CD4-positive, alpha-beta T cell (primary cell): ENCODE measurements around the gene ITGA7. TPM values are rescaled to one million over a fixed set of nuclear protein-coding genes. Genes with fewer than 3 reads are reported as not detected.

ENCODE experiments used
- ATAC-seq: fragments of 200-7000 bp; cut with Tn5 transposase; one replicate; pipeline ENCODE4 v1.10.0; 2022; ENCODE audit warnings: mild to moderate bottlenecking; ENCODE audit not compliant: poor library complexity
- CTCF ChIA-PET: fragments of 350-600 bp; sonication (Branson Sonifier 250); formaldehyde crosslinking; loops from one replicate; lab custom pipeline; 2021; ENCODE audit warnings: antibody characterized with exemption, inconsistent platforms; lab: Charles Lee
- POLR2A ChIA-PET: fragments of 350-600 bp; sonication (Branson Sonifier 250); formaldehyde crosslinking; loops from one replicate; lab custom pipeline; 2021; ENCODE audit warnings: antibody characterized with exemption, inconsistent platforms; lab: Charles Lee
- DNase-seq, 14 experiments: peaks; one replicate each; pipeline ENCODE4 v3.0.0-alpha.2; 2013 to 2020; ENCODE audit warnings: mixed read lengths in 2 of 14
- H3K27ac ChIP-seq, 2 donors: one replicate each; pipeline versions ENCODE4 v1.5.1 to v1.7.0; 2013; ENCODE audit warnings: low read length in 2 of 2, low read depth in 1 of 2, mild to moderate bottlenecking in 1 of 2
- H3K27me3 ChIP-seq, 2 experiments: 1 replicate in 1 of 2; 2 replicates in 1 of 2; pipeline versions ENCODE4 v1.6.1 to v1.7.0; 2013; ENCODE audit warnings: low read length in 2 of 2, control low read depth in 1 of 2, mild to moderate bottlenecking in 1 of 2, moderate library complexity in 1 of 2; ENCODE audit not compliant: insufficient read depth in 2 of 2, control insufficient read depth in 1 of 2
- H3K36me3 ChIP-seq: one replicate; pipeline ENCODE4 v1.6.1; 2013; ENCODE audit warnings: low read length, control low read depth; ENCODE audit not compliant: insufficient read depth
- H3K4me1 ChIP-seq: one replicate; pipeline ENCODE4 v1.6.1; 2013; ENCODE audit warnings: low read length, control low read depth; ENCODE audit not compliant: insufficient read depth
- H3K4me3 ChIP-seq: one replicate; pipeline ENCODE4 v1.5.1; 2013; ENCODE audit warnings: mild to moderate bottlenecking, low read length, moderate library complexity
- H3K9me3 ChIP-seq, 2 experiments: 1 replicate in 1 of 2; 2 replicates in 1 of 2; pipeline versions ENCODE4 v1.6.1 to v1.7.0; 2013; ENCODE audit warnings: low read length in 2 of 2, mild to moderate bottlenecking in 2 of 2, control low read depth in 1 of 2, moderate library complexity in 1 of 2; ENCODE audit not compliant: control insufficient read depth in 1 of 2, insufficient read depth in 1 of 2
- H3K27ac Mint-ChIP-seq: one replicate; pipeline ENCODE4 v1.8.0; 2020; ENCODE audit warnings: mixed read lengths
- H3K27me3 Mint-ChIP-seq: one replicate; pipeline ENCODE4 v1.8.0; 2021; ENCODE audit warnings: mixed read lengths
- H3K36me3 Mint-ChIP-seq: one replicate; pipeline ENCODE4 v1.8.0; 2021; ENCODE audit warnings: low read depth, mixed read lengths
- H3K4me1 Mint-ChIP-seq: one replicate; pipeline ENCODE4 v1.8.0; 2021; ENCODE audit warnings: low read depth, mixed read lengths
- H3K4me3 Mint-ChIP-seq: one replicate; pipeline ENCODE4 v1.8.0; 2020; ENCODE audit warnings: mild to moderate bottlenecking, mixed read lengths
- H3K9me3 Mint-ChIP-seq: one replicate; pipeline ENCODE4 v1.8.0; 2020; ENCODE audit warnings: mixed read lengths
- CTCF ChIP-seq: fragments of 200-600 bp; IDR thresholded peaks from one replicate; pipeline ENCODE4 v1.8.0; 2022; ENCODE audit warnings: antibody characterized with exemption, mild to moderate bottlenecking
- intact Hi-C, 2 experiments: fragments of 100-400 bp; cut with DNase I in 1 of 2; cut with micrococcal nuclease in 1 of 2; formaldehyde crosslinking; loops; one replicate each; pipeline versions ENCODE4 v1.15.1 to v1.9.0; 2023 to 2025; cut with DNase I, micrococcal nuclease
- total RNA-seq, 174 experiments: library from RNA in 2 of 174; stranded (reverse) in 2 of 174; gene quantifications; one replicate each; pipeline ENCODE4 v1.2.3 and lab custom pipeline; 2021 to 2026

ITGA7 gene
- total RNA-seq, 2 experiments from 2014 or later = 1.2 to 1.6 TPM

DNA sequence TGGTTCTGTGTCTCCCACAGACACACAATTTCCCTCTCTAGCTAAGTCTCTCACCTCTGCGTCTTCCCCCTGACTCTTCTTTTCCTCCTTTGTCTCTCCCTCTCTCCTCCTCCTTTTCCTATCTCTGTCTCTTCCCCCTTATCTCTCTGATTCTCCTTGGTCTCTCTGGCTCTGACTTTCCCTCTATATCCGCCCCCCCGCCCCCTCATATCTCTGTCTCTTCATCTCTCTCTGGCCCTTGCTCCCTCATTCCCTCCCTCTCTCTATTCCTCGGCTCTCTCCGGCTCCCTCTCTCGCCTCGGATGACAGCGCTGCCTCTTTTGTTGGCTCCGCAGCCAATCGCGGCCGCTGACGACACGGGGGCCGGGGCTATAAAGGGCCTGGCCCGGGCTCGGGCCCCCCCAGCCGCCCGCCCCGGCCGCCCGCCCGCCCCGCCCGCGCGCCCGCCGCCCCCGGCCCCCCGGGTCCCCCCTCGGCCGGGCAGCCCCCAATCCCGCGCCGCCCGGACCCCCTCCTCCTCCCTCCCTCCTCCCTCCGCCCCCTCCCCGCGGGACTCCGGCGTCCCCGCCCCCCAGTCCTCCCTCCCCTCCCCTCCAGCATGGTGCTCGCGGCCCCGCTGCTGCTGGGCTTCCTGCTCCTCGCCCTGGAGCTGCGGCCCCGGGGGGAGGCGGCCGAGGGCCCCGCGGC is 35.2 kb upstream of the ITGA7 start, which contains the start of gene GDF11:
GDF11 (plus strand) TSS at position 404 of the 687 bp plus-strand sequence; CDS start at position 599, 195 bp downstream.
- intact Hi-C loops = loop anchor here in 1 of 2 experiments (2.0 to 10.0 kb wide), 7 partner anchors 54 to 722 kb away; partner anchors contain the start of genes ESYT1, ORMDL2, RPS26 and SARNP
- ATAC-seq (peak; percentile 65), DNase-seq (peak; percentile 44 to 87 (median 68))
- Histone ChIP-seq H3K4me1 (peaks cover 43% of the 10 kb centered on the region), H3K27ac (peak within 1 kb of the TSS; percentile 38 to 57), H3K9me3 (no peaks in the 10 kb centered on the region), H3K4me3 (peak within 1 kb of the TSS; percentile 89), H3K36me3 (no peaks in the 10 kb centered on the region), H3K27me3 (no peaks in the 10 kb centered on the region)
- ChIA-PET POLR2A (interaction anchor here (0.7 to 3.9 kb wide), 13 partner anchors 12 to 447 kb away, joined by 3 to 31 read pairs (median 4); partner anchors contain the start of genes DNAJC14, ORMDL2, SARNP and SMARCC2), CTCF (interaction anchor here (1.0 to 1.5 kb wide), 3 partner anchors 18 to 198 kb away, joined by 3 to 8 read pairs (median 6); partner anchors contain the start of genes ORMDL2 and SARNP)
- no peaks in the 10 kb centered on the region for H3K27me3 Mint-ChIP-seq
- H3K9me3 Mint-ChIP-seq = no peaks in the 10 kb centered on the region
- no peak for TF ChIP-seq CTCF
- peaks cover 55% of the 10 kb centered on the region for H3K4me1 Mint-ChIP-seq
- peak within 1 kb of the TSS; percentile 85 for H3K27ac Mint-ChIP-seq
- peak within 1 kb of the TSS; percentile 95 for H3K4me3 Mint-ChIP-seq
- peaks cover 1% of the 10 kb centered on the region for H3K36me3 Mint-ChIP-seq

DNA sequence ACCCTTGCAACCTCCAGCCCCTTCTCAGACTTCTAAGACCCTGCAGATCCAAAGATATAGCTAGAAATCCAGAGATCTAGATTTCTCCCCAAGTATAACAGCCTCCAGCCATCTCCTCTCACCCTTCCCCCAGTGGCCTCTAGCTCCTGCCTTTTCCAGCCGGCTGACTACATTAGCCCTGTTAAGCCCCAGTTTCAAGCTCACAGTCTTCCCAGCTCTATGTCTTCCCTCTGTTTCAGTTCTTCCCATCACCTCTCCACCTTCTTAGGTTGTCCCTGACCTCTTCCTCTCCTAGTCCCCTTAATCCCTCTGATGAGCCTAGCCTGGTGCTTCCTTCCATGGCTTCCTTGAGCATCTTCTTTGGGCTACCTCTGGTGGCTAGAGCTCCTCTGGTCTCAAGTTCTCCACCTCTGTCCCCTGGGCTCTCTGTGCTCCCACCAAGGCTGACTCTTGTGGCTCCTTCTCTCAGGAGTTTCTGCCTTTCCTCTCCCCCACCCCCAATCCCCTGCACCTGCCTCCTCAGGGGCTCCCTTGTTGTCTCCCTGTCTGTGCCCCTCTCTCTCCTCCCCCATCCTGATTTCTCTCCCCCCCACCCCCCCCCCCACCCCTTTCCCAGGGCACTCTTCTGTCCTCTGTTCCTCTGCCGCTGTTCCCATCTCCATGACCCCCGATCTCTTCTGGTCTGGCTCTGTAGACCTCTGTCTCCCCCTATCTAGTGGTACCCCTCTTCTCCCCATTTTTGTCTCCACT is 34.4 kb upstream of the ITGA7 start:
- Histone ChIP-seq H3K27me3 (no peaks in the 10 kb centered on the region), H3K27ac (peak overlapping the region; percentile 38 to 57), H3K4me1 (peaks cover 51% of the 10 kb centered on the region), H3K4me3 (peak overlapping the region; percentile 47), H3K36me3 (no peaks in the 10 kb centered on the region), H3K9me3 (no peaks in the 10 kb centered on the region)
- POLR2A ChIA-PET = interaction anchor here (0.9 to 3.9 kb wide), 4 partner anchors 18 to 447 kb away, joined by 3 to 31 read pairs (median 3); partner anchors contain the start of genes ORMDL2, SARNP and SMARCC2
- intact Hi-C loops = loop anchor here in 1 of 2 experiments (2.0 to 10.0 kb wide), 7 partner anchors 55 to 723 kb away; partner anchors contain the start of genes ESYT1, ORMDL2, RPS26 and SARNP
- ATAC-seq (no peak), DNase-seq (peak in 1 of 14 experiments; percentile 28)
- CTCF ChIA-PET = interaction anchor here (1.0 to 1.5 kb wide), 2 partner anchors 13 to 198 kb away, joined by 3 to 4 read pairs; partner anchors contain the start of gene CD63
- H3K27me3 Mint-ChIP-seq = no peaks in the 10 kb centered on the region
- peak overlapping the region; percentile 88 for H3K4me3 Mint-ChIP-seq
- TF ChIP-seq CTCF = no peak
- H3K9me3 Mint-ChIP-seq = no peaks in the 10 kb centered on the region
- peaks cover 55% of the 10 kb centered on the region for H3K4me1 Mint-ChIP-seq
- H3K27ac Mint-ChIP-seq = peak overlapping the region; percentile 68
- no peaks in the 10 kb centered on the region for H3K36me3 Mint-ChIP-seq

DNA sequence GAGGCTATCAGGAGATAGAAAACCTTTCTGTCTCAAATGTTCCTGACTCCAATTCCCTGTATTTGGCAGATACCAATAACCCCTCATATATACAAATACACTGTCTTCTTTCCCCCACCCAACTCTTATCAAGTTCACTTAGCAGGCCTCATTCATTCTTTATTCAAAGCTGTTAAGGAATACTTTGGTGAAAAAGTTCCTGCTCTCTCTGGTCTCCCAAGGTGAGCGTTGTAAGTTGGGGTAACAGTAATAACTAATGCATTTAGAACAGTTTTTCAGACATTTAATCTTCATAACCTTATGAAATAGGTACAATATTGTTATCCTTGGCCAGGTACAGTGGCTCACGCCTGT is 31.3 kb upstream of the ITGA7 start:
- ChIA-PET CTCF (interaction anchor here (0.7 to 3.8 kb wide), 36 partner anchors 8 to 451 kb away, joined by 3 to 46 read pairs (median 5); partner anchors contain the start of genes BLOC1S1, CD63, DNAJC14 and ESYT1), POLR2A (interaction anchor here (0.6 to 3.1 kb wide), 30 partner anchors 8 to 1773 kb away, joined by 3 to 35 read pairs (median 11); partner anchors contain the start of genes BLOC1S1, CD63, DNAJC14 and ESYT1)
- no peaks in the 10 kb centered on the region for H3K9me3 ChIP-seq
- peak overlapping the region; percentile 93 for H3K4me3 Mint-ChIP-seq
- no peaks in the 10 kb centered on the region for H3K27me3 Mint-ChIP-seq
- intact Hi-C loops = loop anchor here (2.0 to 10.0 kb wide), 8 partner anchors 78 to 486 kb away; partner anchors contain the start of genes NABP2 (in 1 of the 2), ORMDL2 (in 1 of the 2), PA2G4 (in 1 of the 2) and RPS26 (in 1 of the 2)
- DNase-seq (no peak), ATAC-seq (no peak)
- peak overlapping the region; percentile 75 for H3K4me3 ChIP-seq
- TF ChIP-seq CTCF = peak; percentile 9
- no peaks in the 10 kb centered on the region for H3K36me3 Mint-ChIP-seq
- H3K4me1 Mint-ChIP-seq = peaks cover 42% of the 10 kb centered on the region
- H3K27ac ChIP-seq = peak overlapping the region in 1 of 2 donors; percentile 79
- H3K36me3 ChIP-seq = no peaks in the 10 kb centered on the region
- H3K27ac Mint-ChIP-seq = peak overlapping the region; percentile 89
- H3K9me3 Mint-ChIP-seq = no peaks in the 10 kb centered on the region
- peaks cover 35% of the 10 kb centered on the region for H3K4me1 ChIP-seq
- no peaks in the 10 kb centered on the region for H3K27me3 ChIP-seq
